Colonic mucosa (tissue), 4 donors: ENCODE data around the gene HLCS. TPM values are rescaled to one million over a fixed set of nuclear protein-coding genes. Genes with fewer than 3 reads are reported as not detected.

Experiments used
- DNase-seq: peaks from one replicate; pipeline ENCODE4 v3.0.0-alpha.2; 2020
- H3K27ac ChIP-seq: fragments of 200-600 bp; one replicate; pipeline ENCODE4 v1.8.0; 2021
- H3K27me3 ChIP-seq: fragments of 200-600 bp; one replicate; pipeline ENCODE4 v1.8.0; 2021
- H3K36me3 ChIP-seq: fragments of 200-600 bp; one replicate; pipeline ENCODE4 v1.8.0; 2021
- H3K4me1 ChIP-seq: fragments of 200-600 bp; one replicate; pipeline ENCODE4 v1.8.0; 2021; ENCODE audit warnings: mild to moderate bottlenecking
- H3K4me3 ChIP-seq: fragments of 200-600 bp; one replicate; pipeline ENCODE4 v1.8.0; 2021
- H3K9ac ChIP-seq, 2 donors: one replicate each; pipeline ENCODE4 v1.7.0; 2013; ENCODE audit warnings: control low read depth in 2 of 2, low read depth in 2 of 2, low read length in 2 of 2
- H3K9me3 ChIP-seq: fragments of 200-600 bp; one replicate; pipeline ENCODE4 v1.8.0; 2021
- intact Hi-C: fragments of 100-400 bp; cut with DNase I; formaldehyde crosslinking; loops from one replicate; pipeline ENCODE4 v1.14.1; 2022
- total RNA-seq, 2 donors: library from RNA; stranded (reverse); fragmentation: NEBNext Ultra II Directional in 1 of 2; extraction: Animal tissue kit (Norgen Biotek cat#: 25700) in 1 of 2; gene quantifications; one replicate each; pipeline ENCODE4 v1.2.1, GENCODE V29; 2021
- TF ChIP-seq, protein P1 (sequence below): fragments of 200-600 bp; IDR thresholded peaks from one replicate; pipeline ENCODE4 v1.8.0; 2022; ENCODE audit warnings: antibody characterized with exemption, mild to moderate bottlenecking
- donor health status: healthy.
- donor health status: DM: no; HTN: no; CAD: no.
- donor health status: DM: no; HTN: no; CAD: no.

Gene HLCS
- total RNA-seq, 2 donors from 2014 or later: 10.8 to 11.4 TPM

- TF ChIP-seq, protein P1, sequence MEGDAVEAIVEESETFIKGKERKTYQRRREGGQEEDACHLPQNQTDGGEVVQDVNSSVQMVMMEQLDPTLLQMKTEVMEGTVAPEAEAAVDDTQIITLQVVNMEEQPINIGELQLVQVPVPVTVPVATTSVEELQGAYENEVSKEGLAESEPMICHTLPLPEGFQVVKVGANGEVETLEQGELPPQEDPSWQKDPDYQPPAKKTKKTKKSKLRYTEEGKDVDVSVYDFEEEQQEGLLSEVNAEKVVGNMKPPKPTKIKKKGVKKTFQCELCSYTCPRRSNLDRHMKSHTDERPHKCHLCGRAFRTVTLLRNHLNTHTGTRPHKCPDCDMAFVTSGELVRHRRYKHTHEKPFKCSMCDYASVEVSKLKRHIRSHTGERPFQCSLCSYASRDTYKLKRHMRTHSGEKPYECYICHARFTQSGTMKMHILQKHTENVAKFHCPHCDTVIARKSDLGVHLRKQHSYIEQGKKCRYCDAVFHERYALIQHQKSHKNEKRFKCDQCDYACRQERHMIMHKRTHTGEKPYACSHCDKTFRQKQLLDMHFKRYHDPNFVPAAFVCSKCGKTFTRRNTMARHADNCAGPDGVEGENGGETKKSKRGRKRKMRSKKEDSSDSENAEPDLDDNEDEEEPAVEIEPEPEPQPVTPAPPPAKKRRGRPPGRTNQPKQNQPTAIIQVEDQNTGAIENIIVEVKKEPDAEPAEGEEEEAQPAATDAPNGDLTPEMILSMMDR: no peak
- no peaks in the 10 kb centered on the region for H3K9me3 ChIP-seq
- no peak overlapping the region for H3K27ac ChIP-seq
- intact Hi-C loops: no loop called here
- H3K9ac ChIP-seq: no peak overlapping the region
- no peaks in the 10 kb centered on the region for H3K27me3 ChIP-seq
- no peaks in the 10 kb centered on the region for H3K36me3 ChIP-seq
- no peak for DNase-seq
- no peak overlapping the region for H3K4me3 ChIP-seq
- H3K4me1 ChIP-seq: no peaks in the 10 kb centered on the region
These were observed 209.9 kb downstream of the HLCS start for GRCh38 chr21:36756527-36756926.

DNA sequence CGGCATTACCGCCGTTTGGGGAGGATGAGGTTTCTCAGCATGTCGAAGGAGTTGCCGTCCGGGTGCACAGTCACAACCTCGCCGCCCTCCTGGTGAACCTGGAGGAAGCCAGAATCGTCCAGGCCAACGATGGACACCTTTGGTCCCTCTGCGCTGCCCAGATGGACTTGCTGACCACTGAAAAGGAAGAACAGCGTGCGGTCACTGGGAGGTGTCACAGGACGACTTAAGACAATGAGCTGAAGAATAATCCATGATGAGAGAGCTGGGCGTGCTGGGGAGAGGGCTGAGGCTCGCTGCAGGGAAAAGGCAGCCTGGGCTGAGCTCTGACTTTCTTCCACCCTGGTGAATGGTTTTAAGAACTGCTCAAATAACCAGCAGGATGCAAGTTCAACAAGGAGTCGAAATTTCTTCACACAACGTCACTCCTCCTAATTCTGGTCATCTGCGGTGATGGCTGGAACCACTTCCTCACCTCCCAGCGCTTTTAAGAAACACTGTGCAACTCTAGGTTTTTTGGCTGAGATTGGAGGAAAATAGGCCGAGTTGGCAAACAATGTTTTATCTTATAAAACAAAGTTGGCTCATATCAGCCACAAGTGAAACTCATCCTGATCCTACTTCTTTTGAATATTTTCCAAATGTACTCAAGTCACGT lies 212.1 kb downstream of the HLCS start:
- TF ChIP-seq, protein P1: no peak
- Histone ChIP-seq H3K9me3 (no peaks in the 10 kb centered on the region), H3K4me3 (no peak overlapping the region), H3K27ac (no peak overlapping the region), H3K27me3 (no peaks in the 10 kb centered on the region), H3K9ac (no peak overlapping the region), H3K4me1 (no peaks in the 10 kb centered on the region), H3K36me3 (no peaks in the 10 kb centered on the region)
- intact Hi-C loops: no loop called here
- no peak for DNase-seq

GRCh38 chr21:36753556-36753955 lies 212.9 kb downstream of the HLCS start:
- DNase-seq: no peak
- Histone ChIP-seq H3K36me3 (no peaks in the 10 kb centered on the region), H3K9ac (no peak overlapping the region), H3K4me1 (no peaks in the 10 kb centered on the region), H3K4me3 (no peak overlapping the region), H3K9me3 (no peaks in the 10 kb centered on the region), H3K27me3 (peaks cover 2% of the 10 kb centered on the region), H3K27ac (no peak overlapping the region)
- TF ChIP-seq, protein P1: no peak
- intact Hi-C loops: no loop called here

- Histone ChIP-seq H3K36me3 (no peaks in the 10 kb centered on the region), H3K27me3 (peaks cover 8% of the 10 kb centered on the region), H3K9ac (no peak overlapping the region), H3K4me3 (no peak overlapping the region), H3K27ac (no peak overlapping the region), H3K4me1 (no peaks in the 10 kb centered on the region), H3K9me3 (no peaks in the 10 kb centered on the region)
- TF ChIP-seq, protein P1: no peak
- DNase-seq: no peak
- intact Hi-C loops: no loop called here
These were observed 215.1 kb downstream of the HLCS start for GRCh38 chr21:36751383-36751782.

DNA sequence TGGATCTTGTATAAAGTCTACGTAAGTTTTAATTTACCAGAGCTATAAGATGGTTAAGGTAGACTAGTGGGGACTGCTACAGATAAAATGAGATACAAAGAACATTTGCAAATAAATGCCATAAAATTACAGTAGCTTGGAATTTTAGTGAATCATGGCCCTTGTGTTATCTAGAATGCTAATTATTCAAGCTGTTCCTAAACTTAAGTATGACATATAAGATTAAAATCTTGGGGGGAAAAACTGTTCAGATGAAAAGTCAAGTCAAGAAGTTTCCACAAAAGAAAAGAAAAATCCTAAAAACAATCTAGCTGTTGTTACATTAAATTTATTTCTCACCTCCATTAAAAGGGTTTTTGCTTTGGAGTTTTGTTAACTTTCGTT lies 215.9 kb downstream of the HLCS start:
- intact Hi-C loops: no loop called here
- Histone ChIP-seq H3K36me3 (no peaks in the 10 kb centered on the region), H3K4me3 (no peak overlapping the region), H3K27ac (no peak overlapping the region), H3K4me1 (no peaks in the 10 kb centered on the region), H3K9me3 (no peaks in the 10 kb centered on the region), H3K27me3 (peaks cover 8% of the 10 kb centered on the region), H3K9ac (no peak overlapping the region)
- no peak for DNase-seq
- TF ChIP-seq, protein P1: no peak
